GOT3 (cell line): ENCODE measurements around the gene CCDC138.

Source experiments
- DNase-seq: peaks from one replicate; lab custom pipeline; 2025; ENCODE audit warnings: mixed read lengths; lab: John Stamatoyannopoulos, UW

The CCDC138 gene

DNA sequence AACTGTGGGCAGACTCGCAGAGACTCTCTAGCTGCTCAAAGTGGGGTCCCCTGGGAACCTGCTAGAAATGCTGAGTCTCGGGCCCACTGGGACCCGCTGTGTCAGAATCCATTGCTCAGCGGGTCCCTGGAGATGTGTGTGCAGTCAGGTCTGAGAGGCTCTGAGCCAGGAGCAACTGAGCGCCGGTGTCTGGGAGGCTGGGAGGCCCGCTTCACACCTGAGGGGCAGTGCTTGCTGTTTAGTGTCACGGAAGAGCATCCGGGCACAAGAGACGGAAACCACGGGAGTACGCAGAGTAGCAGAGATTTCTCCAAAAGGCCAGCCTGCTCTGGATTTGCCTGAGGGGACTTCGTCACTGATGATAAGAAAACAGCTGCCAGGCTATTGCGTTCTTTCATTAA lies 132.4 kb downstream of the CCDC138 start:
- DNase-seq, result no peak

DNA sequence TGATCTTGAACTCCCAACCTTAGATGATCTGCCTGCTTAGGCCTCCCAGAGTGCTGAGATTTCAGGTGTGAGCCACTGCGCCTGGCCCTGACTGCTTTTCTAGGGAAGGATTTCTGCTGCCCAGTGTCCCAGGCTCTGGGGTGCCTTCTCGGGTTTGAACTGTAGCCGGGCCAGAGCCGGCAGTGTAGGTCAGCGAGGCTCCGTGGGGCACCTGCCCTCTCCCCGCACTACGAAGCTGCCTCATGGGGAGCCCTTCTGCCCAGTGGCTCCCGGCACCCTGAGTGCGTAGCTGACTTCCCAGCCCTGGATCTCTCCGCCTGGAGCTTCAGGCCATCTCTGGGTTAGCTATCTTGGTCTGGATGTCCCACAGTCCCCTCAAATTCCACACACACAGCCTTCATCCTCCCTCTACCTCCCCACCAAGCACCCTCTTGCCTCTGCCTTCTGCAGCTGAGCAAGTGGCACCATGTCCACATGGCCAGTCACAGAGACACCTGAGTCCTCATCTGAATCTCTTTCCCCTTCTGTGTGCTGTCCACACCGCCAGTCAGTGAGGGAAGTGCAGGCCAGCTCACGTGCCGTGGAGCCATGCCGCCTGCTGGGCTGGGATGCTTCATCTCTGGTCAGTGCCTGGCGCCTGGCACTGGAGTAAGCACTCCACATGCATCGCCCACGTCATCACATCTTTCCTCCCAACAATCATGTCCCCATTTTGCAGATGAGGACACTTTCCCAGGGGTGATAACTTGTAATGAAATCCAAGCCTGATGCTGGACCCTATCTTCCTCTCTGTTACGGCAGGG lies 133.2 kb downstream of the CCDC138 start:
- DNase-seq, result no peak

DNA sequence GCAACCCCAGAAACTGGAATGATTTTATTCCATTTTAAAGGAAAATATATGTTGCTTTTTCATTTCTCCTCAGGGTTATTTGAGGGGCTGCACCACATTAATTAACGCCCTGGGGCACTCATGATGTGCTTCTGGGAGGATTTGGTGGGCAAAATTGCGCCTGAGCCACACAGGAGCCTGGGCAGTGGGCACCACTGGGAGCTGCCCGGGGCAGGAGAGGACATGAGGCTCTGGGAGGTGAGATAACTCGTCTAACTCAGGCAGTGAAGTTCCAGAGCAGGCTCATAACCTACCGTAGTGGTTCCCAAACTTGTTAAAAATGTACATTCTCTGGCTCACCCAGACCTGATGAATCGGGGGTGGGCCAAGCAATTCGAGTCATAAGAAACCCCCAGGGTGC lies 134.1 kb downstream of the CCDC138 start:
- DNase-seq, result no peak

DNA sequence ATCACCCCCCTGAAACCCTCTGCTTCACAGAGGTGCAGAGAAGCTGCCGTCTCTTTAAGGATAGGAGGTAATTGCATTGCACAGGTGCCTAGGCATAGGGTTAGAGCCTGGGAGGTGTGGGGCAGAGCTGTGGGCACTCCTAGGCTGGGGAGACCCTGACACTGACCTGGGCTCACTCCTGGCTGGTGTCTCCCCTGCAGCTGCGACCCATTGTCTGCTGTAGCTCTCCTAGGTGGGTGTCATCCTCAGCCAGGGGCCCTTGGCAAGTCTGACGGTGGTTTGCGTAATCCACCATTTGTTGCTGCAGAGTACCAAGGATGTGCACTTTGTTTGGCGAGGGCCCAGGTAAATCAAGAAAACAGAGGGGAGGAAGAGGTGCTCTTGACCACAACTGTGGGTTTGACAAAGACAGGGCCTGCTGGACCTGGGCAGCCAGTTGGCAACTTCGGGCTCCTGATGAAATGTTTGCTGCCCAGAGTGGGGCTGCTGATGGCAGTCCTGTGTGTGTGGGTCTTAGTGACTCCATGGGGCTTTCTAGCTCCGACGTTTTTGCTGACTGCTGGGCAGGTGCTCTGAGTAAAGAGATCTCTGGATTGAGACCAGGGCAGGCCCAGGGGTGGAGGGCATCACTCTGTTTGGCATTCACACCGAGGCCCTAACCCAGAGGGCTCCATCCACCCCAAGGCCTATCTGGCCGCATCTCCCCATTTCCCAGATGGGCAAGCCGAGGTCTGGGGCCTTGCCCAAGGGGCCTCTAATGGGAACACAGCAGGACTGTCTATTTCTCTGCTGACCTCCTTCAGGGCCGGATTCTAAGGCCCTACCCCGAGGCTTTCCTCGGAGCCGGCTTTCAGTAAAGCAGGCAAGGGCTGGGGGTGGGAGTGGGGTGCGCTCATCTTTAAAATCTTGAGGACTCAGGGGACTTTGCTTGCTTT lies 134.8 kb downstream of the CCDC138 start:
- no peak for DNase-seq

DNA sequence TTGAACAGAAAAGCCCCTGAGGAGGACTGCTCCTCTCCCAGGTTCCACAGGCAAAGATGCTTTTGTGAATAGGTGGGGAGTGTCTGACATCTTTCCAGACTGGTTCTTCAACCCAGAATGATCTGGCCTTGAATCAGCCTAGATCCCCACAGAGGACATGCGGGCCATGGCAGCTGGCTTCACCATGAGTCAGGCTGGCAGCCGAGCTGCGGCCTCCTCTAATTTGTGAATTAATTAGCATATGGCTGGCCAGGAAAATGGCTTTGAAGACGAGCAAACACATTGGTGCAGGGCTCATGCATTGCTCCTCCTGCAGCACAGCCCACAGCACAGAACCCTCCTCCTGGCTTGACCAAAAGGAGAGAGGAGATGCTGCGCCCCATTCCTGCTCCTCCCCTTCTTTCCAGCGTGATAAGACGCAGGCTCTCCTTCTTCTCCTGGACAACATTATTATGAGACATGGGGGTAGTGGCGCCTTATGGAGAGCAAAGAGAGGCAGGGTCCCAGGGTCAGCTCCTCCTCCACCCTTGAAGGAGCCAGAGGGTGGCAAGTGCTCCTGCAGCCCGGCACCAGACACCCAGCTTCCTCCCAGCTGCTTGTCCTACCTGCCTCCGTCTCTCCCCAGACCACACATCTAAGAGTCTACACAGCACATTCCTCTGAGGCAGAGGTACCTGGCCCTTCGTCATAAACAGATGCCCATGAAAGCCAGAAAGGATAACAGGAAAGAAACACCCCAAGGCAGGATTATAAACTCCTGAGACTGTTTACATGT lies 135.8 kb downstream of the CCDC138 start:
- DNase-seq, result no peak

DNA sequence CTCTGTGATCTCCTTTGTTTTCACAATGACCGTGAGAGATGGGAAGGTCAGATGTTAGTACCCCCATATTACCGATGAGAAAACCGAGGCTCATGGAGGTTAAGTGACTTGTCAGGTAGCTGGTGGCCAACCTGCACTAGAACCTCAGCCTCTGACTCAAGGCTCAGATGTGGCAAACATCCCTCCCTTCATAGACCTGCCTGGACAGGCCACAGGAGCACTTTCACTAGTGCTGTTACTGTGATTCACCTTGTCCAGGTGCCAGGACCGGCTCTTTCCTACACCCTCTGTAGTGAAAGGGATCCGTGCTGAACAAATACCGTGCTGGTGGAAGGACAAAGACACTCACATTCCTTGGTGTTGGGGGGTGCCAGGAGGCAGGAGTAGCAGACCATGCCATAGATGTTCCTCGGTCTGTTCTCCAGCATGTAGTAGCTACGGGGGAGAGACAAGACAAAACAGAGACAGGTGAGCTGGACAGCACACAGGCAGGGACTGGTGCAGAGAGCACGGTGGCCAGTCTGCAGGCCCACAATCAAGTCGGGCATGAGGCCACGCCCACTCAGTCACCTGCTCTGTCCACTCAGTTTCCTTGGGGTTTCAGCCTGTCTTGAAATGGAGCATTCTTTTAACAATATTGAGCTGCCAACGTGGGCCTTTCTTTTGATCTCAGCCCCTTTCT lies 136.6 kb downstream of the CCDC138 start:
- no peak for DNase-seq

DNA sequence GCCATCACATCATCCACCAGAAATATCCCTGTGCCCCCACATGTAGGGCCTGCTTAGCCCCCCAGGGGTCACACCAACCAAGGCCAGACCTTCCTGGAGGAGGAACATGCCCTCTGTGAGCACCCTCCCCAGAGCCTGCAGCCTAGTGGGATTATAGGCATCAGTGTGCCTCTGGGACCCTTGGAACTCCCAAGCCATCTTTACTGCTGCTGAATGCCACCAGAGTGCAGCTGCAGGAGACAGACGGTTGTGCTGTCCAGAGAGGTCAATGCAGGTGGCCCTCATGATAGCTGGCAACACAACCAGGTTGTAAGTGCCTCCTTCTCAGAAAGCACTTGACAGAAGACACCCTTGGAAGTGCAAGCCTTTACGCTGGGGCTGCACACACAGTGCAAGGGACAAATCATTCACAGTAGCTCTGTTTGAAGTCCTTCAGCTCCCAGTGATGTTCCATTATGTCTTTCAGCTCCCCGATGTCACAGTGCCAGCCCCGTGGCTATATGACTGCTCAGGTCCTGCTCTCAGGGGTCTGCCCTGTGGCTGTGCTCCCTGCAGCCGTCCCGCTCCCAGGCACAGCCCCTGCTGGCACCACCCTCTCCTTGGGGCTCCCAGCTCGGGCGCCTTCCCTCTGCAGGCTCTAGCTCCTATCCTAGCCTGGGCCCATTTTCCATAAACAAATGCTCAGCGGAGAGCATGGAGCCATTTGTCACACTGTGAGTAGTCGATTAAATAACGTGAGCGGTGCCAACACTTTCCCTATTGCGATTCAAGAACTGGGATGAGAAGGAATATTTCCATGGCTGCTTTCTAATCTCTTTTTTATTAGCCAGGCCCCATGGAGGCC lies 137.4 kb downstream of the CCDC138 start:
- no peak for DNase-seq

DNA sequence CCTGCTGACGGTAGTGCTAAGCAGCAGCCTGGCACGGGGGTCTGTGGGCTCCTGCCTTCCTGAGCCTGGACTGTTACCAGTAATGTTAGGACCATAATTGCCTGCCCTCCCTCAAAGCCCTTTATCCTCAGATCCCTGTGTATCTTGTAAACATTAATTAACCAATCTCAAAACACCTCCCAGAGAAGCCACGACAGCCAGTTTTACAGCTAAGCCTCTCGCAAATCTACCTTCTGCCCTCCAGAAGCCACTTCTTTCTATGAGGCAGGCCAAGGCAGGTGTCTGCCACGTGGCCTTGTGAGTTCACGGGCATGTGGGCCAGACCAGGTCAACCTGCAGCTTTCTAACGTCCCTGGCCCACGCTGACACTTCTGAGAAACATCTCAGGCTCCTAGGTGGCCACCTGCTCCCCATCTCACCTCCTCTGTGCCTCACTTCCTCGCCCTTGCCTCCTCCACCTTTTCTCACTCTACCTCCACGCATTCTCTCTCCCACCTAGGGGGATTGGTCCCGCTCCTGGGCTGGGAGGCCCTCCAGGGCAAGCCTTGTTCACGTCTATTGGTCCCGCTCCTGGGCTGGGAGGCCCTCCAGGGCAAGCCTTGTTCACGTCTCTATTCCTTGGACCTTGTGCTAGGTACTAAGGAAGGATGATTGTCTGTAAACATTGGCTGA lies 138.1 kb downstream of the CCDC138 start:
- no peak for DNase-seq

DNA sequence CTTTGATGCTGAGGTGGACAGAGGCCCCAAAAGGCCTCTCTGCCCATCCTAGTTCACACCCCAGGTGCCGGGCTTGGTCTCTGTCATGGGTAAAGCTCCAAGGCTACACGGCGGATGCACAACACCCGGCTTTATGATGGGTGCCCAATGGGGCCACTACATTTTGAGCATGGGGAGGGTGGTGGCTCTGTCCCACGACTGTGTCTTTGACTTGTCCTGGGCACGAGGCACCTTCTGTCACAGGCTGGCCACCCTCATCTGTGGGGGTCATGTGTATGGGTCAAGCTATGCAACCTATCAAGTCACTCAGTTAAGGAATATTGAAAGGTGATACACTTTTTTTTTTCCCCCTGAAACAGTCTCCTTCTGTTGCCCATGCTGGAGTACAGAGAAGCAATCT lies 138.7 kb downstream of the CCDC138 start:
- no peak for DNase-seq

DNA sequence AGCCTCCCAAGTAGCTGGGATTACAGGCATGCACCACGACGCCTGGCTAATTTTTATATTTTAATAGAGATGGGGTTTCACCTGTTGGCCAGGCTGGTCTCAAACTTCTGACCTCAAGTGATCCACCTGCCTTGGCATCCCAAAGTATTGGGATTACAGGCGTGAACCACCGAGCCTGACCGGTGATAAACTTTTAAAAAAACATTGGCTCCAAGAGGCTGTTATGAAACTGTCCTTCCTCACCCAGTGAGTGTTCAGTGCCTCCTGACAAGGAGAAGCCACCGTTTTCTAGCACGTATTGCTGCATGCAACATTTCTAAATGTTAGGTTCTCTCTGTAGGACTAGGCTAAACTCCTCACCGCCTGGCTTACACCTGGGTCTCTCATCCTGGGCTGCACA lies 139.2 kb downstream of the CCDC138 start:
- DNase-seq, result no peak
